ENCODE measurements around the gene TBC1D22A. TPM values are rescaled to one million over a fixed set of nuclear protein-coding genes. Genes with fewer than 3 reads are reported as not detected.

TBC1D22A gene
- total RNA-seq, 1 experiment from 2014 or later = 27.6 TPM

- intact Hi-C loops (cut with micrococcal nuclease; ENCODE audit: unreplicated experiment) = no loop called here
- TF ChIP-seq CTCF (IDR thresholded peaks at IDR 0.05; ENCODE audit: unreplicated experiment) = no peak
- Mint-ChIP-seq H3K27ac (ENCODE audit: unreplicated experiment) (no peak overlapping the region), H3K36me3 (ENCODE audit: insufficient read depth, unreplicated experiment) (no peaks in the 10 kb centered on the region), H3K27me3 (ENCODE audit: unreplicated experiment) (no peaks in the 10 kb centered on the region), H3K9me3 (ENCODE audit: low read depth, unreplicated experiment) (no peaks in the 10 kb centered on the region), H3K4me1 (ENCODE audit: low read depth, unreplicated experiment) (no peaks in the 10 kb centered on the region), H3K4me3 (ENCODE audit: low read depth, unreplicated experiment) (no peak overlapping the region)
- BruUV-seq (replicated peaks) = no TSS peak
- DNase-seq = no peak
- CTCF ChIA-PET = no interaction called here
Observed at GRCh38 chr22:46892866-46893265, 130.4 kb downstream of the TBC1D22A start.

GRCh38 chr22:46893281-46894020, 131.0 kb downstream of the TBC1D22A start:
- H3K36me3 Mint-ChIP-seq (ENCODE audit: insufficient read depth, unreplicated experiment) = no peaks in the 10 kb centered on the region

GRCh38 chr22:46894081-46894671, 131.7 kb downstream of the TBC1D22A start:
- Mint-ChIP-seq H3K4me1 (ENCODE audit: low read depth, unreplicated experiment) (no peaks in the 10 kb centered on the region), H3K4me3 (ENCODE audit: low read depth, unreplicated experiment) (no peak overlapping the region), H3K36me3 (ENCODE audit: insufficient read depth, unreplicated experiment) (no peaks in the 10 kb centered on the region), H3K9me3 (ENCODE audit: low read depth, unreplicated experiment) (no peaks in the 10 kb centered on the region), H3K27ac (ENCODE audit: unreplicated experiment) (no peak overlapping the region), H3K27me3 (ENCODE audit: unreplicated experiment) (no peaks in the 10 kb centered on the region)
- BruUV-seq (replicated peaks) = no TSS peak
- CTCF ChIA-PET = no interaction called here
- intact Hi-C loops (cut with micrococcal nuclease; ENCODE audit: unreplicated experiment) = no loop called here
- TF ChIP-seq CTCF (IDR thresholded peaks at IDR 0.05; ENCODE audit: unreplicated experiment) = no peak
- DNase-seq = no peak

More at GRCh38 chr22:46893281-46894020, 131.0 kb downstream of the TBC1D22A start:
- DNase-seq = no peak
- H3K27me3 Mint-ChIP-seq (ENCODE audit: unreplicated experiment) = no peaks in the 10 kb centered on the region
- H3K27ac Mint-ChIP-seq (ENCODE audit: unreplicated experiment) = no peak overlapping the region
- CTCF ChIA-PET = no interaction called here
- TF ChIP-seq CTCF (IDR thresholded peaks at IDR 0.05; ENCODE audit: unreplicated experiment) = no peak
- no peaks in the 10 kb centered on the region for H3K9me3 Mint-ChIP-seq (ENCODE audit: low read depth, unreplicated experiment)
- no peak overlapping the region for H3K4me3 Mint-ChIP-seq (ENCODE audit: low read depth, unreplicated experiment)
- H3K4me1 Mint-ChIP-seq (ENCODE audit: low read depth, unreplicated experiment) = no peaks in the 10 kb centered on the region
- intact Hi-C loops (cut with micrococcal nuclease; ENCODE audit: unreplicated experiment) = no loop called here
- BruUV-seq (replicated peaks) = no TSS peak

- intact Hi-C loops (cut with micrococcal nuclease; ENCODE audit: unreplicated experiment) = no loop called here
- Mint-ChIP-seq H3K27me3 (ENCODE audit: unreplicated experiment) (no peaks in the 10 kb centered on the region), H3K4me3 (ENCODE audit: low read depth, unreplicated experiment) (no peak overlapping the region), H3K36me3 (ENCODE audit: insufficient read depth, unreplicated experiment) (no peaks in the 10 kb centered on the region), H3K9me3 (ENCODE audit: low read depth, unreplicated experiment) (no peaks in the 10 kb centered on the region), H3K4me1 (ENCODE audit: low read depth, unreplicated experiment) (no peaks in the 10 kb centered on the region), H3K27ac (ENCODE audit: unreplicated experiment) (no peak overlapping the region)
- no peak for TF ChIP-seq CTCF (IDR thresholded peaks at IDR 0.05; ENCODE audit: unreplicated experiment)
- CTCF ChIA-PET = interaction anchor here (0.6 kb wide), 1 partner anchor 17 kb away, joined by 3 read pairs; no protein-coding TSS in a partner anchor
- no TSS peak for BruUV-seq (replicated peaks)
- no peak for DNase-seq
Observed at GRCh38 chr22:46894851-46895640, 132.6 kb downstream of the TBC1D22A start.
